DMS53 (cell line): ENCODE data around the gene CRHR1.
"Not testable (repeated sequence)": the region's sequence is repeated elsewhere in the genome, so short reads cannot be mapped to it uniquely, and the experiment has no call there.

Experiments used
- DNase-seq: peaks from one replicate; lab custom pipeline; 2025; lab: John Stamatoyannopoulos, UW

CRHR1 gene

DNA sequence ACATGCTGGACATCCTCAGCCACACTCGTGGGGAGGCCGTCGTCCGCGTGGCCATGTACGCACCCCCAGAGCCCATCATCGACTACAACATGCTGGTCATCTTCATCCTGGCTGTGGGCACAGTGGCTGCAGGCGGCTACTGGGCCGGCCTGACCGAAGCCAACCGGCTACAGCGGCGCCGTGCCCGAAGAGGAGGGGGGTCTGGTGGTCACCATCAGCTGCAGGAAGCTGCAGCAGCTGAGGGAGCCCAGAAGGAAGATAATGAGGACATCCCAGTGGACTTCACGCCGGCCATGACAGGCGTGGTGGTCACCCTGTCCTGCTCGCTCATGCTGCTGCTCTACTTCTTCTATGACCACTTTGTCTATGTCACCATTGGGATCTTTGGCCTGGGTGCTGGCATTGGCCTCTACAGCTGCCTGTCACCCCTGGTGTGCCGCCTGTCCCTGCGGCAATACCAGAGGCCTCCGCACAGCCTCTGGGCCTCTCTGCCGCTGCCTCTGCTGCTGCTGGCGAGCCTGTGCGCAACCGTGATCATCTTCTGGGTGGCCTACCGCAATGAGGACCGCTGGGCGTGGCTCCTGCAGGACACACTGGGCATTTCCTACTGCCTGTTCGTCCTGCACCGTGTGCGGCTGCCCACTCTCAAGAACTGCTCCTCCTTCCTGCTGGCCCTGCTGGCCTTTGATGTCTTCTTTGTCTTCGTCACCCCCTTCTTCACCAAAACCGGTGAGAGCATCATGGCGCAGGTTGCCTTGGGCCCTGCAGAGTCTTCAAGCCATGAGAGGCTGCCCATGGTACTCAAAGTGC lies 61.5 kb downstream of the CRHR1 start:
- DNase-seq: no peak

DNA sequence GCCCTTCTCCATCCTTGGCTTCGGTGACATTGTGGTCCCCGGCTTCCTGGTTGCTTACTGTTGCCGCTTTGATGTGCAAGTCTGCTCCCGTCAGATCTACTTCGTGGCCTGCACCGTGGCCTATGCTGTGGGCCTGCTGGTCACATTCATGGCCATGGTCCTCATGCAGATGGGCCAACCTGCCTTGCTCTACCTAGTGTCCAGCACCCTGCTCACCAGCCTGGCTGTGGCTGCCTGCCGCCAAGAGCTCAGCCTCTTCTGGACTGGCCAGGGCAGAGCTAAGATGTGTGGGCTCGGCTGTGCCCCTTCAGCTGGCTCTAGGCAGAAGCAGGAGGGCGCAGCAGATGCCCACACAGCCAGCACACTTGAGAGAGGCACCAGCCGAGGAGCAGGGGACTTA lies 62.1 kb downstream of the CRHR1 start:
- no peak for DNase-seq

DNA sequence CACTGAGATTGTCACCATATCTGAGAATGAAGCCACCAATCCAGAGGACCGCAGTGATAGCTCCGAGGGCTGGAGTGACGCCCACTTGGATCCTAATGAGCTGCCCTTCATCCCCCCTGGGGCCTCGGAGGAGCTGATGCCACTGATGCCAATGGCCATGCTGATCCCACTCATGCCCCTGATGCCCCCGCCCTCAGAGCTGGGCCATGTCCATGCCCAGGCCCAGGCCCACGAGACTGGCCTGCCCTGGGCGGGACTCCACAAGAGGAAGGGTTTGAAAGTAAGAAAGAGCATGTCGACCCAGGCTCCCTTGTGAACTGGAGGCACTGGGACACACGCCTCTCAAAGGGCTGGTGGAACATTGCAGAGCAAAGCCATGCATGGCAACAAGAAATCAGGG lies 62.5 kb downstream of the CRHR1 start:
- no peak for DNase-seq

DNA sequence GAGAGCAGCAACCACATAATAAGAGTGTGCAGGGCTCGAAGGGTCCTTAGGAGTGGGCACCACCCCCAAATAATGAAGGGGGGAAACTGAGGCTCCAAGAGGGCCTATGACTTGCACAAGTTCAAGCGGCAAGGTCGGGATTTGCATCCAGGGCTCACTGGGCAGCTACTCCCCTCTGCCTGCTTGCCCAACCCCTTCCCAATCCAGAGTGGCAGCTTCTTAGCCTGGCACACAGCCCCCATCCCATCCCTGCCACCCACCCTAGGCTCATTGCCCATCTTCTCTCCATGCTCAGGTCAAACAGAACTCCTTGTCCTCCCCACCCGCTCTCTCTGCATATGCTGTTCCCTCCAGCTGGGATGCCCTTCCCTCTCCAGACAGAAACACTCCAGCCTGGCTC lies 63.0 kb downstream of the CRHR1 start:
- DNase-seq: no peak

DNA sequence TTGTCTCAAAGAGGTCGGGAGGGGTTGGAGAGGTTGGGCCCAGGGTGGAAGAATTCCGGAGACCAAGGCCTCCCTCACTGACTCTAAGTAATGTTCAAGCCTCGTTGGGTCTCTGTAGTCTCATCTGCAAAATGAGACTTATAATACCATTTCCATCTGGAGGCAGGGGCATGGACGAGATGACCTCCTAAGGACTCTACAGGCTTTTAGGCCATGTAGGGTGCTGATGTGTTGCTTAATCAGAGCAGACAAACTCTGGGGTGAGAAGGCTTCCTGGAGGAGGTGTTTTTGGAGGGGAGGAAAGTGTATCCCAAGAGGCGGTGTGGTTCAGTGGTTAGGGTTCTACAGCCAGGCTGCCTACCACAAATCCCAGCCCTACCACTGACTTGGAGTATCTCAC lies 63.6 kb downstream of the CRHR1 start:
- no peak for DNase-seq

DNA sequence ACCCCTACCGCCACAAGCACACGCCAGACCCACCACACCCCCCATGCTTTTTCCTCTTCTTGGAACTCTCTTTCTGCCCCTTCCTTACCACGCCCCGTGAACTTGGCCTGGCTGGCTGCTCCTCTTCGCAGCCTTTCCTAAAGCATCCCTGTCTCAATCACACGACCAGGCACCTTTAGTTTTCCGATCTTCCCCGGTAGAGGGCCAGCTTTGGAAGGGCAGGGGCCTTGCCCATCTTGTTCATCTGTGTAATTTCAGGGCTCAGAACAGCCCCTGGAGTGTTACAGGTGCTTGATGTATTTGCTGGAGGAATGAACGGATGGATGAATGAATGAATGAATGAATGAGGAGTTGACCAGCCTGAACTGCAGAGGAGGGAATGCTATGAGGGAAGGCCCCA lies 64.3 kb downstream of the CRHR1 start:
- no peak for DNase-seq

DNA sequence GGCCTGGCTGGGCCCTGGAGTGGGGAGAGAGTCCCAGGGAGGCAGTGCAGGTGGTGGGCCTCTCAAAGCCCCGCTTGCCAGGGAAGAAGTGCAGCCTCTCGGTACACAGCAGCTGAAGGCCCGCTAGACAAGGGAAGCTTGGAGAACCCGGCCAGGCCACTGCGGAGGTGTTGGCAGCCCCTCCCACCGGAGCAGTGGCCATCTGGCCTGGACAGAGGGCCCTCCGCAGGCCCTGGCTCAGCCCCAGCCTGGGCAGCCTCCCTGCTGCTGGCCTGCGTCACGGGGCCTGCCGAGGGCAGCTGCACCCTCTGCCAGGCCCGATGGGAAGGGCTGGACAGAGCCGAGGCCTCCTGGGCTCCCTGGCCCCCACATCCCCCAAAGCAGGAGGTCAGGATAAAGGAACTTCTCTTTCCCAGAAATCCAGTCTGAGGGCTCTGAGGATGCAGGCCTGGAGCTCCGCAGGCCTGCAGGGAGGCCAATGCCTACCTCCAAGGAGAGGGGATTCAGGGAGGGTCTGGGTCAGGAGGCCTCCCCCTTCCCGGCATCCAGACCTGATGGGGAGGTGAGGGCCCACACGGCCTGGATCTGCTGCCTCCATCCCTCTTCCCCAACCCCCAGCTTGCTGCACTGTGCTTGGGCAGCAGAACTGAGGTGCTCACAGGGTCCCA lies 64.9 kb downstream of the CRHR1 start:
- no peak for DNase-seq

DNA sequence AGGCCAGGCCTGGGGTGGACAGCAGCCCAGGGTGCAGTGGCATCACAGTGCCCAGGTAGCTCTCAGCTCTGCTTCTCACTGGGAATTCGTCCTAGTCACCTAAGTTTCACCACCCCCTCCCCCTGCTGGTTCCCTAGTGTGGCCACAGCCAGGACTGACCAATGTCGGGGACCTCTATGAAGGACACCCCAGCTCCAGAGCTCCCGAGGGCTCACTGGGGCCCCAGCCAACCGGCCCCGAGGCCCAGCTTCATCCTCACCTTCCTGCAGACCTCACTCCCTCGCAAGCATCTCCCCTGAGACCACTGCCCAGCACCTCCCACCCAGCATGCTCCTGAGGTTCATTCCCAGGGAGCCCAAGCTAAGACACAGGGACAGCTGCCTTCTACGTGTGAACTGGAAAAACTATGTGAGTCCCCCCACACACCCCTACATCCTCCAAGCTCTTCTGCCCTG lies 65.4 kb downstream of the CRHR1 start:
- no peak for DNase-seq

DNA sequence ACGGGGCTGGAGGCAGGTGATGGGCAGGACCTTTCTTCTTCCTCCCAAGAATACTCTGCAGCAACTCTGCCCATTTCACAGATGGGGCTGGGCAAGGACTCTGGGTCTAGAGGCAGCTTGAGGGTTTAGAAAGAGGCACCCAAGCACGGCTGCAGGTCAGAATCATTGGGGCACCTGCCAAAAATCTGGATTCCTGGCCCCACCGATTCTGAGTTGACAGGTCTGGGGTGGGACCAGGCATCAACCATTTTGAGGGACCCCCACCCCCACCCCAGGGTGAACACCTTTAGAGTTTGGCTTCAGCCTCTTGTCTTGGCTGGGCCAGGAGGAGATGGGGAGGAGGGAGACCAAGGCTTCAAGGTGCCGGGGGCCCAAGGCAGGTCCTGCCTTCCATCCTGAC lies 65.9 kb downstream of the CRHR1 start:
- no peak for DNase-seq

DNA sequence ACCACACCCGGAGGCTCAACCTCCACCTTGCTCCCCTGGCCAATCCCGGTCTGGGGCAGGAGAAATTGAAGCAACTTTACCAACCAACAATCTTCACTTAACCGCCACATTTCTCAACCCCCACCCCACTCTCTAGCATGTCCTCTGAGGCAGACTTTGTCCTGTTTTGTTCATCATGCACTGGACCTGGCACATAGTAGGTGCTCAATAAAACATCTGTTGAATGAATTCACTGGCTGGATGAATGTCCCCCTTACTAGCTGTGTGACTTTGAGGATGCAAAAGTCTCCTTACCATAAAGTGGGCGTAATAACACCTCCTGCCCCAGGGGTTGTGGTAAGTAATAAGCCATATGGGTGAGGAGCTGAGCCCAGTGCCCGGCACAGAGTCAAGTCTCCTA lies 66.3 kb downstream of the CRHR1 start:
- no peak for DNase-seq

DNA sequence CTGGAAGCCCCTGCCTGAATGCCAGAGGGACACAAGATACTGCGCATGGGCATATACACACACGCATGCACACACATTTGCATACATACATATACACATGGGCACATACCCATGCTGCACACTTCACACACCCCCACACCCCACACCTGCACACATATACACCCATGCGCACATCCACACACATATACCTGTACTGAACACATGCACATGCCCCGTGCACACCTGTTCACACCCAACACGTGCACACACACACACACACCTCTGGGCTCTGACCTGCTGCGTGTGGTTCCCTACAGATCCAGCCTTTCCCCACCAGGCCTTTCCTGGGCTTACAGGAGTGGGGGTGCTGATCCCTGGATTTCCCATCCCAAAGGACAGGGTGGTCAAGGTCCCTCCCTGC lies 66.9 kb downstream of the CRHR1 start:
- no peak for DNase-seq

DNA sequence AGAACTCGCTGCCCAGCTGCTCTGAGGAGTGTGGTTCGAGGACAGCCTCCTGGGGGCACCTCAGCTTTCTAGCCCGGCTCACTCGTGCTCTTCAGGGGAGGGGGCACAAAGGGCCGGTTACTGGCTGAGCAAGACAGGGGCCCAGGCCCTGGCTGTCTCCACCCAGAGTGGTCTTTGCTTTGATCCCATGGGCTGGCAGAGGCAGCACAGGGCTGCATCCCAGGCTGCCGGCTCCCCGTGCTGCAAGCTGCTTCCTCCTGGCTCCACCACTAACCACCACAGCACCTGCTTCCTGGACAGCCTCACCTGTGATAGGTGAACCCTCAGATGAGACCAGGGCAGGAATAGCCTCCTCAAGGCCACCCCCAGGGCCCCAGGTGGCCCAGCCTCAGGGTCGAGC lies 67.3 kb downstream of the CRHR1 start:
- peak; percentile 64 for DNase-seq

DNA sequence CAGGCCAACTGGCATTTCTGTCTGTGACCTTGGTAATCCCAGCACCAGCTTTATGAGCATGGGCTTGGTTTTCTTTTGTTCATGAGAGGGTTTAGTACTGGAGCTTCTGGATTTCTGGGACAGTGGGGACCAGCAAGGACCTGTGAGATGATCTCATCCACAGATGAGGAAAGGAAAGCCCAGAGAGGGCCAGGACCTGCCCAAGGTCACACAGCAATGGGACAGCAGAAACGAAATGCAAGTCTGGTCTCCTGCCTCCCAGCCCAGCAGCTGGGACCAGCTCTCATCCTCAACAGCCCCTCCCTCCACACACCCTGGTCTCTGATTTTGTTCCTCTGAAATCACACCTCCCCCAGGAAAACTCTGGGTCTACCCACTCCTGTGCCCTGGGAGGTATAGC lies 67.8 kb downstream of the CRHR1 start:
- no peak for DNase-seq

DNA sequence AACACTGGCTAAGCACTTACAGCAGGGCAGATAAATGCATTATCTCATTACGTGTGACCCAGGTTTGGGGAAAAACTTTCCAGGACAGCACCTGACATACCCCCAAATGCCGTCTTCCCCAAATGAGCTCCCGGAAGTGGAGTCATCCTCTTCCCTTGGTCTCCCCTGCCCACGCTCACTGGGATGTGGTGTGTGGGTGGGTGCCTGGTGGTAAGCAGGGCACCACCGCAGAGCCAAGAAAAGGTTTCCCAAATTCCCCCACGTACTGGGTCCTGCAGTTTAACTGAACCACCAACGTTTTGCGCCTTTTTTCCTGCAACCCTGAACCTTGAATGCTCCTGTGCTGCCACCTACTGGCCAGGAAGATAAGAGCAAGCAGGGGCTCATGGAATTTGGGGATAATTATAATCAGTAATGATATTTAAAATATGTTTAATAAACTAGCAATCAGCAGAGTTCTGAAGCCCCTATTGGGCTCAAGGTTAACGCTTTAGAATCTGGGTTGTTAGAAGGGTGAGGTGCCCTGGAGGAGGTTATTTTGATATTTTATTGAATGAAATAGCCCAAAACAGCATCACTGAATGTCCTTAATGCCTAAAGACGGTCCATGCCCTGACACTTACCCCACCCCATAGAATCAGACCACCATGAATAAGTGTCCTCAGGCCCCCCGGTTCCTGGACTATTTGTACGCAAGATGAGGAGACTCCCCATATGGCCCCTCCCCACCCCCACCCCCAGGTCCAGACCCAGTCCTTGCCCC lies 68.6 kb downstream of the CRHR1 start:
- DNase-seq: peak; percentile 86

DNA sequence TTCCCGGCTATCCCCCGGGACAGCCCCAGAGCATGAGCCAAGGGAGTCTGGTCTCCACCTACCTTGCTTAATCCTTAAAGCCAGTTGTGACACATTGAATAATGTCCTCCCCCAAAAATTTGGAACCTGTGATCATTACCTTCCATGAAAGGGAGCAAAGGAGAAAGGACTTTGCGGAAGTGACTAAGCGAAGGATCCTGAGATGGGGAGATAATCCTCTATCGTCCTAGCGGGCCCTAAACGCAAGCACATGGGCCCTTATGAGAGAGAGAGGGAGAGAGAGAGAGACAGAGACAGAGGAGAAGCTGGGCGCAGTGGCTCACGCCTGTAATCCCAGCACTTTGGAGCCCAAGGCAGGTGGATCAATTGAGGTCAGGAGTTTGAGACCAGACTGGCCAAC lies 70.1 kb downstream of the CRHR1 start:
- DNase-seq: no peak

DNA sequence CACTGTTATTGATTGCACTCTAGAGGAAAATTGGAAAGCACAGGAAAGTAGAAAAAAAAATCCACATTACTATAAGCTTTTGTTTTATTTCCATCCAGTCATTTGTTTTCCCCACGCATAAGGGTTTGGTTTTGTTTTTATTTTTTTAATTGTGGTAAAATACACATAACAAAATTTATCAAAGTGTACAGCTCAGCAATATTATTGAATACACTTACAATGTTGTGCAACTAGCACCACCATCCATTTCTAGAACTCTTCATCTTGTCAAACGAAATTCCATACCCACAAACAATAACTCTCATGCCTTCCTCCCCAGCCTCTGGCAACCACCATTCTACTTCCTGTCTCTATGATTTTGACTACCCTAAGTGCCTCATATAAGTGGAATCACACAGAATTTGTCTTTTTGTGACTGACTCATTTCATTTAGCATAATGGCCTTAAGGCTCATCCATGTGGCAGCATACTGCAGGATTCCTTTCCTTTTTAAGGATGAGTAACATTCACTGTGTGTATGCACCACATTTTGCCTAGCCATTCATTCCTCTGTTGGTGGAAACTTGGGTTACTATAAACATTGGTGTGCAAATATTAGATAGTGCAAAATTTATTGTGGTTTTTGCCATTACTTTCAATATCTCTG lies 71.7 kb downstream of the CRHR1 start:
- DNase-seq: no peak

DNA sequence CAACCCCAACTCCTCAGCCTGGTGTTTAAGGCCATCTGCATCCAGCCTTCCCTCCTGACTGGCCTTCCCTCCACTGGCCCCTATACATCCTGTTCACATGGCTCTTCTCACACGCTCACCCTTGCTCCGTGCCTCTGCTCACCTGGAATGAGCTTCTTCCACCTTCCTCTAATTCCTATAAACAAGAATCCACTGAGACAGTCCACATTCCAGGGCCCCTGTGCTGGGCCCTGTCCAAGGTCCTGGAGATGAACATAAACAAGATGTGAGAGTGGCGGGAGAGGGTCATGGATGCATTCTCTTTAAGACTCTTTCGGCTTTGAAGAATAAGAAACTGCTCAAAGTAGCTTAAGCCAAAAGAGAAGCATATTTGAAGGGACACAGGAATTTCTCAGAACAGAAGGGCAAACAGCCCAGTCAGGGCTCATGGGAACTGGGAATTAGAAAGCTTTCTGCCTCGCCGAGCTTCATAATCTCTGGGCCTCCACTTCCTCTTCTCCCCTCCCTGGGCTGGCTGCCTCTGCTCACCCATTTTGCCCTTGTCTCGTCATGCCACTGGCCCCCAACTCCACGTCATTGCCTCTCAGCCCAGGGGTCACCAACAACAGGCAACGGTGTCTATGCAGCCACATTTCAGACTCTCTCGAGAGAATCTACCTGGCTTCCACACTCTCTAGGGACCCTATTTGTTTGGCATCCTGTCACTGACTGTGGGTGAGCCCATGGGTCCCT lies 74.0 kb downstream of the CRHR1 start:
- peak; percentile 40 for DNase-seq

DNA sequence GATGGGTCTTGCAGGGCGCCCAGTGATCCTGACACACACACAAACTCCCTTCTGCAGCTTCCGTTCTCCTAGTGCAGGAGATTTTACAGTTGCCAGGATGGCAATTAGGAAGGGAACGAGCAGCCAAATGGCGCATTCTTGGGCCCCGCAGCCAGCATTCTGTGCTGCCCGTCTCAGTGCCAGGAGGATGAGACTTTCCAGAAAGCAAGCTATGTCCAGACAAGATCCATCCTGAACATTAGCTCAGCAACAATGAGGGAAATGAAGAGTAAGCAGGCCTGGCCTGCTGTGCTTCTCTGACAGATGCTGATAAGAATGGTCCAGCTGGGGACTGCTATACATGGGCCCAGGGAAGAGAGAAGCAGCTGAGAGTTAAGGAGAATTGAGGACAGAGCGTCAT lies 77.0 kb downstream of the CRHR1 start:
- DNase-seq: no peak

DNA sequence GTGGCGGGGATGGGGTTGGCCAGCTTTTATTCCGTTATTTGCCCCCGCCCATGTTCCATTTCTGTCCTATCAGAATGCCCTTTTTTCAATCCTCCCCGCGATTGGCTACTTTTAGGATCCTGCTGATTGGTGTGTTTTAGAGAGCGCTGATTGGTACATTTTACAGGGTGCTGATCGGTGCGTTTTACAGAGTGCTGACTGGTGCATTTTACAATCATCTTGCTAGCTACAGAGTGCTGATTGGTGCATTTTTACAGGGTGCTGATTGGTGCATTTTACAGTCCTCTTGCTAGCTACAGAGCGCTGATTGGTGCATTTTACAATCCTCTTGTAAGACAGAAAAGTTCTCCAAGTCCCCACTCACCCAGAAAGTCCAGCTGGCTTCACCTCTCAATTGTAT lies 78.0 kb downstream of the CRHR1 start:
- DNase-seq: not testable (repeated sequence)

DNA sequence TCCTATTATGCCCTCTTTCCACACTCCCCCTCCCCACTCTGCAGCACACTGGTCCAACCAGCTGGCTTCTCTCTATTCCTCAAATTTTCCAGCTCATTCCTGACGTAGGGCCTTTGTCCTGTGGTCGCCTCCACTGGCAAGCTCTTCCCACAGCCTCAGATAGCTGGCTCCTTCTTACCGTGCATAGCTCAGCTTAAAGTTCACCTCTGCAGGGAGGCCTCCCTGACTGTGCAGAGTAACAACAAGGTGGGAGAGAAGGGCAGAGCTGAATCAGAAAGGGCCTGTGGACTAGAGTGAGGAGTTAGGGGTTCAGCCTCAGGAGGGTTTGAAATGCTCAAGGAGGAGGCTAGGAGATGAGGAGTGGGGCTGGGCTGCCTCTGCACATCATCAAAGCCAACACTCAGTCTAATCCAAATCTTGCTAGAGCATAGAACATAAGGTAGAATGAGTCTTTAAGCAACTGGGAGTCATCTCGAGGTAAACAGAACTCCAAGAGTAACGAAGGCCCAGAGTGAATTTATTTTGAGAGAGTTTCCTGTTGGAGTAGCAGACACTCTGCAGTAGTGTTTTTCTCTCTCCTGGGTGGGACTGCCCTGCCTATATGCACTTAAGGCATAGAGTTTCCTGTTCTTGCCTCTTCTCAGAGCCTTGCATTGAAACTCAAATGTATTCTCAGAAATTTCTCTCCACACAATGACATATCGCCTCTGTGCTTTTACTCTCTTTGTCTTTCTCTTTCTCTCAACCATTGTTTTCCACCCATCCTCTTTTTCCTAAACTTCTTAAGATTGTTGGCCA lies 79.9 kb downstream of the CRHR1 start:
- DNase-seq: no peak

DNA sequence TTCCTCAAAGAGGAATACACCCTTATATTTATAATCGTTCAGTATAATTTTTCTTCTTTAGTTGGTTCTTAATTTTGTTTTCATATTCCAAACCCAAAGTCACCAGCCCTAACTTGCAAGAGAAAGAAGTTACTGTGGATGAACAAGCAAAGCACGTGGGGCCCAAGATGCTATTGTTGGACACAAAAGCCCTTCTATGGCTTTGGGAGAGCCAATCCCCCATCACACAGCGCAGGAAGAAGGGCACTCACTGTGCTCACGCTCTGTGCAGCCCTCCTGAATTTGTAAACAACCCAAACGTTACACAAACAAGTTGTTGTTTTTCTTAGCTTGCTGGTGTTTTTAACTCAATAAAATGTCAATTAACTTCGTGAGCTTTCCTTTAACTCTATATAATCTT lies 83.1 kb downstream of the CRHR1 start:
- no peak for DNase-seq
